ENCODE data around the gene TBC1D7. TPM values are rescaled to one million over a fixed set of nuclear protein-coding genes. Genes with fewer than 3 reads are reported as not detected.

The TBC1D7 gene
- polyA plus RNA-seq, 1 donor from 2014 or later: 67.9 TPM

DNA sequence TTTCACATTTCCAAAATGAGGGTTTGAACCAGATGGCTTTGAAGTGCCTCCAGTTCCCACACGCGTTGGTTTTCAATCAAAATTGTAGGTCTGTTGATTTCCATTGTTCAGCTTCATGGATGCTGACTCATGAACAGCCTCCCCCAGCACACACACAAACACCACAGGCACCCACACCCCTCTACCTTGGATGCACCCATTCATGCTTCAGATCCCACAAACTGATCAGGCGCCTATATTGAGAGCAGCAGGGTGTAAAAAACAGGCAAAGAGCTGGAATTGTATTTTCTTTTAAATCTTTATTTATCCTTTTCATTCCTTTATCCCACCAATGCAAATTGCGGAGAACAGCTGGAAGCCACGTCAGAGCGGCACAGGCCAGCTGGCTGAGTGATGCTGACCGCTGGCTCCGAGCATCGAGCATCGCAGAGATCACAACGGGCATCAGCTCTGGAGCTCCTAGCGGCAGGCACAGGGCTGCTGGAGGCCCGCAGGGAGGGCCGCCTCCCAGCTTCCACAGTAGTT is 29.3 kb upstream of the TBC1D7 start:
- no peak overlapping the region for H3K4me3 ChIP-seq (ENCODE audit: low read length)
- TF ChIP-seq POLR2AphosphoS5 (IDR thresholded peaks at IDR 0.05) (no peak), EP300 (conservative IDR thresholded peaks at IDR 0.05; ENCODE audit: poor library complexity, severe bottlenecking) (no peak), RAD21 (conservative IDR thresholded peaks at IDR 0.05) (no peak), TAF1 (IDR thresholded peaks at IDR 0.05; ENCODE audit: low read depth) (no peak), SMC3 (conservative IDR thresholded peaks at IDR 0.05; ENCODE audit: poor library complexity) (no peak), REST (IDR thresholded peaks at IDR 0.05; ENCODE audit: borderline replicate concordance) (no peak), EZH2 (IDR thresholded peaks at IDR 0.05; ENCODE audit: borderline replicate concordance, insufficient read depth, low read length, poor library complexity, severe bottlenecking) (no peak), MXI1 (conservative IDR thresholded peaks at IDR 0.05; ENCODE audit: poor library complexity, severe bottlenecking) (no peak)
- TF ChIP-seq, protein P1, sequence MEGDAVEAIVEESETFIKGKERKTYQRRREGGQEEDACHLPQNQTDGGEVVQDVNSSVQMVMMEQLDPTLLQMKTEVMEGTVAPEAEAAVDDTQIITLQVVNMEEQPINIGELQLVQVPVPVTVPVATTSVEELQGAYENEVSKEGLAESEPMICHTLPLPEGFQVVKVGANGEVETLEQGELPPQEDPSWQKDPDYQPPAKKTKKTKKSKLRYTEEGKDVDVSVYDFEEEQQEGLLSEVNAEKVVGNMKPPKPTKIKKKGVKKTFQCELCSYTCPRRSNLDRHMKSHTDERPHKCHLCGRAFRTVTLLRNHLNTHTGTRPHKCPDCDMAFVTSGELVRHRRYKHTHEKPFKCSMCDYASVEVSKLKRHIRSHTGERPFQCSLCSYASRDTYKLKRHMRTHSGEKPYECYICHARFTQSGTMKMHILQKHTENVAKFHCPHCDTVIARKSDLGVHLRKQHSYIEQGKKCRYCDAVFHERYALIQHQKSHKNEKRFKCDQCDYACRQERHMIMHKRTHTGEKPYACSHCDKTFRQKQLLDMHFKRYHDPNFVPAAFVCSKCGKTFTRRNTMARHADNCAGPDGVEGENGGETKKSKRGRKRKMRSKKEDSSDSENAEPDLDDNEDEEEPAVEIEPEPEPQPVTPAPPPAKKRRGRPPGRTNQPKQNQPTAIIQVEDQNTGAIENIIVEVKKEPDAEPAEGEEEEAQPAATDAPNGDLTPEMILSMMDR (IDR thresholded peaks at IDR 0.05; ENCODE audit: poor library complexity, severe bottlenecking): no peak
- no peaks in the 10 kb centered on the region for H3K9me3 ChIP-seq (ENCODE audit: low read length)
- H3K36me3 ChIP-seq (ENCODE audit: insufficient read depth, low read length): no peaks in the 10 kb centered on the region
- H3K27me3 ChIP-seq (ENCODE audit: insufficient read depth, low read depth, low read length): no peaks in the 10 kb centered on the region
- H3F3A ChIP-seq (ENCODE audit: insufficient read depth, low read length, poor library complexity, severe bottlenecking): no peaks in the 10 kb centered on the region
- H4K20me1 ChIP-seq (ENCODE audit: insufficient read depth): no peaks in the 10 kb centered on the region
- H3K9me2 ChIP-seq (ENCODE audit: insufficient read depth, low read length): no peaks in the 10 kb centered on the region
- H3K4me2 ChIP-seq (ENCODE audit: low read length): no peak overlapping the region
- no peak overlapping the region for H2AFZ ChIP-seq (ENCODE audit: low read depth, low read length)
- no peaks in the 10 kb centered on the region for H3K79me2 ChIP-seq (replicated peaks; ENCODE audit: insufficient read depth, low read length)
- no peak overlapping the region for H3K27ac ChIP-seq (ENCODE audit: low read length)
- no peak overlapping the region for H3K9ac ChIP-seq (ENCODE audit: low read length)

DNA sequence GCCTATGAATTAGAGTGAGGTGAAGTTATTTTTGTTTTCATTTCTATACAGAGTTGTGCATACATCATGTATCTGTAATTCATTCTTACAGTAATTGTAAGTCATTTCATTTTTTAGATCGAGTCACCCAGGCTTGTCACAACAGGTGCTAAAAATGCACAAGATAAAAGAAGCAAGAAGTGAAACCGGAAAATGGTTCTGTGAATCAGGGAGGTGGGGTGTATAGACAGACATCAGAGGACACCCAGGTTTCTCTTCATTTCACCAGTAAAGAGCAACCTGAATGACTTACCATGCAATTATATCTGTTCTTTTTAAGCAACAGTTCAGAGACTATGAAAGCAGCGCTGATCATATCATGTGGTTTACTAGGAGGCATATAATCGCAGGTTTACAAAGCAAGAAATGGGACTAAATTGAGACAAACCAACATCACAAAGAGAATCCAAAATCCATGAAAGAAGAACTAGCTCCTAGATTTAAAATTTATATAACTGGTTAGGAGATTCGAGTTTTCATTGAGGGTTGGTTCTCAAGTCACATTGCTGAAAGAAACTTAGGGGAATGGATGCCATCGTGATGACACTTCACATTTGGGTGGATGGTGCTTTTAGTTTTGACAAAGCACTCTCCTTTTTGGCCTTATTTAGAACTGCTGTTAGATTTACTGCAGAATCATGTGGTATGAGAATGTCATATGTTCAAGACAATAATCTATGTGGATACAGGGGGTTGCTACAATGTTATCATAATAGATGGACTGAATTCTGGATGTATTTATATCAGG is 27.9 kb upstream of the TBC1D7 start:
- no peaks in the 10 kb centered on the region for H3K36me3 ChIP-seq (ENCODE audit: insufficient read depth, low read length)
- H3F3A ChIP-seq (ENCODE audit: insufficient read depth, low read length, poor library complexity, severe bottlenecking): no peaks in the 10 kb centered on the region
- H3K79me2 ChIP-seq (replicated peaks; ENCODE audit: insufficient read depth, low read length): no peaks in the 10 kb centered on the region
- no peaks in the 10 kb centered on the region for H3K27me3 ChIP-seq (ENCODE audit: insufficient read depth, low read depth, low read length)
- TF ChIP-seq RAD21 (conservative IDR thresholded peaks at IDR 0.05) (no peak), SMC3 (conservative IDR thresholded peaks at IDR 0.05; ENCODE audit: poor library complexity) (no peak), REST (IDR thresholded peaks at IDR 0.05; ENCODE audit: borderline replicate concordance) (no peak), TAF1 (IDR thresholded peaks at IDR 0.05; ENCODE audit: low read depth) (no peak), MXI1 (conservative IDR thresholded peaks at IDR 0.05; ENCODE audit: poor library complexity, severe bottlenecking) (no peak), POLR2AphosphoS5 (IDR thresholded peaks at IDR 0.05) (no peak), EZH2 (IDR thresholded peaks at IDR 0.05; ENCODE audit: borderline replicate concordance, insufficient read depth, low read length, poor library complexity, severe bottlenecking) (no peak), EP300 (conservative IDR thresholded peaks at IDR 0.05; ENCODE audit: poor library complexity, severe bottlenecking) (no peak)
- TF ChIP-seq, protein P1 (IDR thresholded peaks at IDR 0.05; ENCODE audit: poor library complexity, severe bottlenecking): no peak
- no peak overlapping the region for H3K4me3 ChIP-seq (ENCODE audit: low read length)
- no peaks in the 10 kb centered on the region for H4K20me1 ChIP-seq (ENCODE audit: insufficient read depth)
- H2AFZ ChIP-seq (ENCODE audit: low read depth, low read length): no peak overlapping the region
- H3K27ac ChIP-seq (ENCODE audit: low read length): no peak overlapping the region
- no peak overlapping the region for H3K9ac ChIP-seq (ENCODE audit: low read length)
- H3K9me3 ChIP-seq (ENCODE audit: low read length): no peaks in the 10 kb centered on the region
- H3K4me2 ChIP-seq (ENCODE audit: low read length): no peak overlapping the region
- no peaks in the 10 kb centered on the region for H3K9me2 ChIP-seq (ENCODE audit: insufficient read depth, low read length)
